ENCODE data around the gene TSPEAR. TPM values are rescaled to one million over a fixed set of nuclear protein-coding genes. Genes with fewer than 3 reads are reported as not detected.

Gene TSPEAR
- total RNA-seq, 2 experiments from 2014 or later: not detected

GRCh38 chr21:44467859-44468195 lies 243.5 kb downstream of the TSPEAR start:
- H3K27ac ChIP-seq (ENCODE audit: low read depth, low read length, poor library complexity, severe bottlenecking): no peak overlapping the region
- H3K4me3 ChIP-seq (ENCODE audit: low read depth, low read length, poor library complexity, severe bottlenecking): no peak overlapping the region
- no TSS peak for BruUV-seq (replicated peaks)
- DNase-seq (ENCODE audit: low spot score): no peak
- H3K4me1 ChIP-seq (ENCODE audit: insufficient read depth, low read length, poor library complexity, severe bottlenecking): no peaks in the 10 kb centered on the region
- no peaks in the 10 kb centered on the region for H3K79me2 ChIP-seq (ENCODE audit: insufficient read depth, low read depth, low read length)
- ChIA-PET CTCF (ENCODE audit: unreplicated experiment) (no interaction called here), POLR2A (no interaction called here)
- no peaks in the 10 kb centered on the region for H3K9me3 ChIP-seq (ENCODE audit: low read length)
- no peaks in the 10 kb centered on the region for H3K9me2 ChIP-seq (ENCODE audit: insufficient read depth, low read length)
- no peaks in the 10 kb centered on the region for H3K36me3 ChIP-seq (ENCODE audit: insufficient read depth, low read length)
- intact Hi-C loops (cut with micrococcal nuclease; ENCODE audit: unreplicated experiment): no loop called here
- H4K20me1 ChIP-seq (ENCODE audit: insufficient read depth, low read length): no peaks in the 10 kb centered on the region
- no peak overlapping the region for H3K4me2 ChIP-seq (ENCODE audit: low read length)
- no peak overlapping the region for H2AFZ ChIP-seq (ENCODE audit: low read length)
- TF ChIP-seq EZH2phosphoT487 (IDR thresholded peaks at IDR 0.05; ENCODE audit: borderline replicate concordance, low read depth, low read length): no peak
- TF ChIP-seq CTCF (conservative IDR thresholded peaks at IDR 0.05; ENCODE audit: low read length): no peak

GRCh38 chr21:44466996-44467858 lies 244.1 kb downstream of the TSPEAR start:
- Histone ChIP-seq H3K4me1 (ENCODE audit: insufficient read depth, low read length, poor library complexity, severe bottlenecking) (no peaks in the 10 kb centered on the region), H3K9me2 (ENCODE audit: insufficient read depth, low read length) (no peaks in the 10 kb centered on the region), H3K4me3 (ENCODE audit: low read depth, low read length, poor library complexity, severe bottlenecking) (no peak overlapping the region), H3K27ac (ENCODE audit: low read depth, low read length, poor library complexity, severe bottlenecking) (no peak overlapping the region), H3K9me3 (ENCODE audit: low read length) (no peaks in the 10 kb centered on the region), H4K20me1 (ENCODE audit: insufficient read depth, low read length) (no peaks in the 10 kb centered on the region), H2AFZ (ENCODE audit: low read length) (no peak overlapping the region), H3K36me3 (ENCODE audit: insufficient read depth, low read length) (no peaks in the 10 kb centered on the region), H3K4me2 (ENCODE audit: low read length) (no peak overlapping the region), H3K79me2 (ENCODE audit: insufficient read depth, low read depth, low read length) (no peaks in the 10 kb centered on the region)
- ChIA-PET POLR2A (no interaction called here), CTCF (ENCODE audit: unreplicated experiment) (no interaction called here)
- DNase-seq (ENCODE audit: low spot score): no peak
- intact Hi-C loops (cut with micrococcal nuclease; ENCODE audit: unreplicated experiment): no loop called here
- no peak for TF ChIP-seq CTCF (conservative IDR thresholded peaks at IDR 0.05; ENCODE audit: low read length)
- no peak for TF ChIP-seq EZH2phosphoT487 (IDR thresholded peaks at IDR 0.05; ENCODE audit: borderline replicate concordance, low read depth, low read length)
- BruUV-seq (replicated peaks): no TSS peak

- ChIA-PET POLR2A (no interaction called here), CTCF (ENCODE audit: unreplicated experiment) (no interaction called here)
- no peak for DNase-seq (ENCODE audit: low spot score)
- intact Hi-C loops (cut with micrococcal nuclease; ENCODE audit: unreplicated experiment): no loop called here
- Histone ChIP-seq H3K4me1 (ENCODE audit: insufficient read depth, low read length, poor library complexity, severe bottlenecking) (no peaks in the 10 kb centered on the region), H3K36me3 (ENCODE audit: insufficient read depth, low read length) (no peaks in the 10 kb centered on the region), H3K4me2 (ENCODE audit: low read length) (no peak overlapping the region), H3K27ac (ENCODE audit: low read depth, low read length, poor library complexity, severe bottlenecking) (no peak overlapping the region), H4K20me1 (ENCODE audit: insufficient read depth, low read length) (no peaks in the 10 kb centered on the region), H2AFZ (ENCODE audit: low read length) (no peak overlapping the region), H3K9me2 (ENCODE audit: insufficient read depth, low read length) (no peaks in the 10 kb centered on the region), H3K4me3 (ENCODE audit: low read depth, low read length, poor library complexity, severe bottlenecking) (no peak overlapping the region), H3K79me2 (ENCODE audit: insufficient read depth, low read depth, low read length) (no peaks in the 10 kb centered on the region), H3K9me3 (ENCODE audit: low read length) (no peaks in the 10 kb centered on the region)
- no TSS peak for BruUV-seq (replicated peaks)
- no peak for TF ChIP-seq EZH2phosphoT487 (IDR thresholded peaks at IDR 0.05; ENCODE audit: borderline replicate concordance, low read depth, low read length)
- TF ChIP-seq CTCF (conservative IDR thresholded peaks at IDR 0.05; ENCODE audit: low read length): no peak
Measured at GRCh38 chr21:44466351-44466954, 244.9 kb downstream of the TSPEAR start.

Measured in OCI-LY7 (cell line).